ENCODE measurements around the gene PPP1R37. TPM values are rescaled to one million over a fixed set of nuclear protein-coding genes. Genes with fewer than 3 reads are reported as not detected.

The PPP1R37 gene
- total RNA-seq, 1 experiment from 2014 or later: 46.4 TPM

DNA sequence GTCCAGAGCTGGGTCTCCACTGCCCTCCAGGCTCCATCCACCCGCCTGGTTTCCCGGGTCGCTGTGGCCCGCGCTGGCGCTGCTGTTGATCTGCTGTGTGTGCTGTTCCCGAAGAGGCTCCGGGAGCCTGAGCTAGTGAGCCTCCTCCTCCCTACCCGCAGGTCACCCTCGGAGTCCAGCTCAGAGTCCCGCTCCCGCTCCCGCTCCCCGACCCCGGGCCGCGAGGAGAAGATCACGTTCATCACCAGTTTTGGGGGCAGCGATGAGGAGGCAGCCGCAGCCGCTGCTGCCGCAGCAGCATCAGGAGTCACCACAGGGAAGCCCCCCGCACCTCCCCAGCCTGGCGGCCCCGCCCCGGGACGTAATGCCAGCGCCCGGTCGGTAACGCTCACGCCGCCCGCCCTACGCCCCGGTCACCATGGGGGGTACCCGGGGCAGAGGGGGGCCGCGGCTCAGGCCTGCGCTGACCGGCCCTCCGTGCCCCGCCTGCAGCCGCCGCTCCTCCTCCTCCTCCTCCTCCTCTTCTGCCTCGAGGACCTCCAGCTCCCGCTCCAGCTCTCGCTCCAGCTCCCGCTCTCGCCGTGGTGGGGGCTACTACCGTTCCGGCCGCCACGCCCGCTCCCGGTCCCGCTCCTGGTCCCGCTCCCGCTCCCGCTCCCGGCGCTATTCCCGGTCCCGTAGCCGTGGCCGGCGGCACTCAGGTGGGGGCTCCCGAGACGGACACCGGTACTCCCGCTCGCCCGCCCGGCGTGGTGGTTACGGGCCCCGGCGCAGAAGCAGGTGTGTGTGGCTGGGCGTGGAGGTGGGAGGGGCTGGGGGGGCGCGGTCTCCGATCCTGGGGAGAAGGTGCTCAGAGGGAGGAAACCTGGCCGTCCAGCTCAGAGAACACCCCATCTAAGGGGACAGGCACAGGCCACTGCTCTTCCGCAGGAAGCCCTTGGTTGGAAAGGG is 28.9 kb upstream of the PPP1R37 start:
- Histone ChIP-seq H3K4me1 (ENCODE audit: insufficient read depth, low read length) (no peaks in the 10 kb centered on the region), H4K20me1 (ENCODE audit: low read length) (no peaks in the 10 kb centered on the region), H3K36me3 (ENCODE audit: low read depth, low read length) (peaks cover 24% of the 10 kb centered on the region), H3K79me2 (ENCODE audit: low read length) (no peaks in the 10 kb centered on the region), H3F3A (ENCODE audit: low read length, unreplicated experiment) (no peaks in the 10 kb centered on the region), H2AFZ (ENCODE audit: low read length) (no peak overlapping the region), H3K9me3 (ENCODE audit: low read length) (no peaks in the 10 kb centered on the region), H3K4me2 (ENCODE audit: low read length) (no peak overlapping the region), H3K27ac (ENCODE audit: low read length) (no peak overlapping the region), H3K9ac (ENCODE audit: low read length) (no peak overlapping the region), H3K9me2 (replicated peaks; ENCODE audit: low read length) (no peaks in the 10 kb centered on the region), H3K27me3 (ENCODE audit: low read length) (no peaks in the 10 kb centered on the region), H3K4me3 (ENCODE audit: low read length) (no peak overlapping the region)
- intact Hi-C loops (cut with micrococcal nuclease): no loop called here
- BruUV-seq (replicated peaks): no TSS peak
- ChIA-PET POLR2A (ENCODE audit: unreplicated experiment) (no interaction called here), CTCF (no interaction called here)
- ATAC-seq (no peak), DNase-seq (no peak)
- TF ChIP-seq, protein P1, sequence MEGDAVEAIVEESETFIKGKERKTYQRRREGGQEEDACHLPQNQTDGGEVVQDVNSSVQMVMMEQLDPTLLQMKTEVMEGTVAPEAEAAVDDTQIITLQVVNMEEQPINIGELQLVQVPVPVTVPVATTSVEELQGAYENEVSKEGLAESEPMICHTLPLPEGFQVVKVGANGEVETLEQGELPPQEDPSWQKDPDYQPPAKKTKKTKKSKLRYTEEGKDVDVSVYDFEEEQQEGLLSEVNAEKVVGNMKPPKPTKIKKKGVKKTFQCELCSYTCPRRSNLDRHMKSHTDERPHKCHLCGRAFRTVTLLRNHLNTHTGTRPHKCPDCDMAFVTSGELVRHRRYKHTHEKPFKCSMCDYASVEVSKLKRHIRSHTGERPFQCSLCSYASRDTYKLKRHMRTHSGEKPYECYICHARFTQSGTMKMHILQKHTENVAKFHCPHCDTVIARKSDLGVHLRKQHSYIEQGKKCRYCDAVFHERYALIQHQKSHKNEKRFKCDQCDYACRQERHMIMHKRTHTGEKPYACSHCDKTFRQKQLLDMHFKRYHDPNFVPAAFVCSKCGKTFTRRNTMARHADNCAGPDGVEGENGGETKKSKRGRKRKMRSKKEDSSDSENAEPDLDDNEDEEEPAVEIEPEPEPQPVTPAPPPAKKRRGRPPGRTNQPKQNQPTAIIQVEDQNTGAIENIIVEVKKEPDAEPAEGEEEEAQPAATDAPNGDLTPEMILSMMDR (conservative IDR thresholded peaks at IDR 0.05; ENCODE audit: low read depth, low read length): no peak
- no peak for TF ChIP-seq EZH2phosphoT487 (IDR thresholded peaks at IDR 0.05; ENCODE audit: borderline replicate concordance, low read length)
- no peak for TF ChIP-seq EZH2 (IDR thresholded peaks at IDR 0.05; ENCODE audit: low read length, unreplicated experiment)

DNA sequence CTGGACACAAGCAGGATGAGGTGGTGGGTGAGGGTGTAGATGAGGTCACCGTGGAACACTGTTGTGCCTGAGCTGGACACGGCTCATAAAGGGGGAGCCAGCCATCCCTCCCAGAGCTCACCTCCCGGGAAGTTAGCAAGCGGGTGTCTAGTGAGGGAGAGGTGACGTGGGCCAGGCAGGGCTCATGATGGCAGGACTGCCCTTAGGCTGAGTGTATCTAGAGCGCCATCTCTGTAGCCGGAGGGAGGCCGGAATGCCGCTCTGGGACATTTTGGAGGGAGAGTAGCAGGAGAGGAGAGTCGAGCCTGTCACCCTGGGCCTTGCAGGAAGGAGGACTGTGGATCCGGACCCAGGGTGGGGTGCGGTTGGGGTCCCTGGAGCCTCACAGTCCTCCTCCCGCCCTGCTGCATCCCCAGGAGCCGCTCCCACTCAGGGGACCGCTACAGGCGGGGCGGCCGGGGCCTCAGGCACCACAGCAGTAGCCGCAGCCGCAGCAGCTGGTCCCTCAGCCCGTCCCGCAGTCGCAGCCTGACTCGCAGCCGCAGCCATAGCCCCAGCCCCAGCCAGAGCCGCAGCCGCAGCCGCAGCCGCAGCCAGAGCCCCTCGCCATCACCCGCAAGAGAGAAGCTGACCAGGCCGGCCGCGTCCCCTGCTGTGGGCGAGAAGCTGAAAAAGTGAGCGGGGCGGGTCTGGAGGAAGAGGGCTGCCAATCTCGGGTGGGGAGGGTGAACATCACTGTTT is 25.9 kb upstream of the PPP1R37 start:
- no peaks in the 10 kb centered on the region for H3F3A ChIP-seq (ENCODE audit: low read length, unreplicated experiment)
- no peak overlapping the region for H3K4me3 ChIP-seq (ENCODE audit: low read length)
- ChIA-PET CTCF (no interaction called here), POLR2A (ENCODE audit: unreplicated experiment) (no interaction called here)
- no peaks in the 10 kb centered on the region for H4K20me1 ChIP-seq (ENCODE audit: low read length)
- H3K27me3 ChIP-seq (ENCODE audit: low read length): no peaks in the 10 kb centered on the region
- TF ChIP-seq, protein P1 (conservative IDR thresholded peaks at IDR 0.05; ENCODE audit: low read depth, low read length): no peak
- no peak for TF ChIP-seq EZH2phosphoT487 (IDR thresholded peaks at IDR 0.05; ENCODE audit: borderline replicate concordance, low read length)
- no peak for TF ChIP-seq EZH2 (IDR thresholded peaks at IDR 0.05; ENCODE audit: low read length, unreplicated experiment)
- no TSS peak for BruUV-seq (replicated peaks)
- H3K4me1 ChIP-seq (ENCODE audit: insufficient read depth, low read length): no peaks in the 10 kb centered on the region
- no peaks in the 10 kb centered on the region for H3K9me2 ChIP-seq (replicated peaks; ENCODE audit: low read length)
- ATAC-seq: no peak
- no peak overlapping the region for H3K27ac ChIP-seq (ENCODE audit: low read length)
- intact Hi-C loops (cut with micrococcal nuclease): no loop called here
- H3K9me3 ChIP-seq (ENCODE audit: low read length): no peaks in the 10 kb centered on the region
- H3K4me2 ChIP-seq (ENCODE audit: low read length): no peak overlapping the region
- H3K79me2 ChIP-seq (ENCODE audit: low read length): no peaks in the 10 kb centered on the region
- no peak overlapping the region for H2AFZ ChIP-seq (ENCODE audit: low read length)
- no peak for DNase-seq
- peaks cover under 1% of the 10 kb centered on the region; the same call in 1 of the 2 replicates for H3K36me3 ChIP-seq (ENCODE audit: low read depth, low read length)
- H3K9ac ChIP-seq (ENCODE audit: low read length): no peak overlapping the region

Data from PC-3 (cell line).